HEK293 (cell line): ENCODE measurements around the gene DCAF15.

Experiments
- CTCF ChIP-seq: fragments of 450-650 bp; formaldehyde crosslinking; IDR thresholded peaks from 2 replicates; pipeline ENCODE4 v1.5.1; 2016; ENCODE audit warnings: missing biosample characterization, missing genetic modification characterization
- SCRT2 ChIP-seq: fragments of 450-650 bp; formaldehyde crosslinking; IDR thresholded peaks from 2 replicates; pipeline ENCODE4 v1.5.1; 2016; ENCODE audit warnings: missing biosample characterization, missing genetic modification characterization
- TRIM28 ChIP-seq: IDR thresholded peaks from 2 replicates; pipeline ENCODE4 v1.6.1; 2011; ENCODE audit warnings: low read length, control low read depth, borderline replicate concordance
- ZFP37 ChIP-seq: fragments of 450-650 bp; formaldehyde crosslinking; IDR thresholded peaks from 2 replicates; pipeline ENCODE4 v1.5.1; 2016; ENCODE audit warnings: missing biosample characterization, missing genetic modification characterization
- ZNF146 ChIP-seq: fragments of 450-650 bp; formaldehyde crosslinking; IDR thresholded peaks from 2 replicates; pipeline ENCODE4 v1.5.1; 2016; ENCODE audit warnings: missing biosample characterization, missing genetic modification characterization
- ZNF2 ChIP-seq: fragments of 450-650 bp; formaldehyde crosslinking; IDR thresholded peaks from 2 replicates; pipeline ENCODE4 v1.5.1; 2016; ENCODE audit warnings: missing biosample characterization, missing genetic modification characterization
- ZNF324 ChIP-seq: fragments of 450-650 bp; formaldehyde crosslinking; IDR thresholded peaks from 2 replicates; pipeline ENCODE4 v1.5.1; 2016; ENCODE audit warnings: missing biosample characterization, missing genetic modification characterization
- ZNF350 ChIP-seq: fragments of 450-650 bp; formaldehyde crosslinking; IDR thresholded peaks from 2 replicates; pipeline ENCODE4 v1.5.0; 2017; ENCODE audit warnings: missing biosample characterization, mild to moderate bottlenecking, missing genetic modification characterization
- ZNF555 ChIP-seq: fragments of 450-650 bp; formaldehyde crosslinking; conservative IDR thresholded peaks from 2 replicates; pipeline ENCODE4 v1.5.1; 2017; ENCODE audit warnings: missing biosample characterization, mild to moderate bottlenecking, missing genetic modification characterization, inconsistent platforms
- ZNF701 ChIP-seq: fragments of 450-650 bp; formaldehyde crosslinking; IDR thresholded peaks from 2 replicates; pipeline ENCODE4 v1.5.1; 2016; ENCODE audit warnings: missing biosample characterization, missing genetic modification characterization
- ZNF704 ChIP-seq: fragments of 450-650 bp; formaldehyde crosslinking; IDR thresholded peaks from 2 replicates; pipeline ENCODE4 v1.5.1; 2016; ENCODE audit warnings: missing biosample characterization, missing genetic modification characterization
- ZNF707 ChIP-seq: fragments of 450-650 bp; formaldehyde crosslinking; IDR thresholded peaks from 2 replicates; pipeline ENCODE4 v1.5.1; 2016; ENCODE audit warnings: missing biosample characterization, missing genetic modification characterization

- TF ChIP-seq CTCF (tag by site-specific recombination) (no peak), ZNF555 (tag by site-specific recombination) (no peak), ZNF704 (tag by site-specific recombination) (no peak), TRIM28 (no peak), ZNF146 (tag by site-specific recombination) (no peak), ZNF350 (tag by site-specific recombination) (no peak), ZFP37 (tag by site-specific recombination) (no peak), ZNF2 (no peak), ZNF324 (no peak), SCRT2 (tag by site-specific recombination) (no peak), ZNF701 (tag by site-specific recombination) (no peak), ZNF707 (tag by site-specific recombination) (no peak)
These were observed 28.7 kb downstream of the DCAF15 start for GRCh38 chr19:13981021-13981420.
